Neural crest cell (in vitro differentiated cells): ENCODE results near the gene IL20RA. TPM values are rescaled to one million over a fixed set of nuclear protein-coding genes. Genes with fewer than 3 reads are reported as not detected.
"Not testable (repeated sequence)": the region's sequence is repeated elsewhere in the genome, so short reads cannot be mapped to it uniquely, and the experiment has no call there.

Source experiments
- DNase-seq: peaks from one replicate; pipeline ENCODE4 v3.0.0; 2021; ENCODE audit warnings: low read depth, mixed read lengths, low spot score
- H3K27ac Mint-ChIP-seq: one replicate; pipeline ENCODE4 v1.8.0; 2021; ENCODE audit warnings: mild to moderate bottlenecking, mixed read lengths; ENCODE audit not compliant: unreplicated experiment
- H3K27me3 Mint-ChIP-seq: 2 replicates; pipeline ENCODE4 v1.8.0; 2021; ENCODE audit warnings: low read depth, mild to moderate bottlenecking, mixed read lengths
- H3K36me3 Mint-ChIP-seq: 2 replicates; pipeline ENCODE4 v1.8.0; 2021; ENCODE audit warnings: low read depth, mild to moderate bottlenecking, mixed read lengths
- H3K4me1 Mint-ChIP-seq: 2 replicates; pipeline ENCODE4 v1.8.0; 2021; ENCODE audit warnings: mixed read lengths
- H3K4me3 Mint-ChIP-seq: one replicate; pipeline ENCODE4 v1.8.0; 2021; ENCODE audit warnings: mild to moderate bottlenecking, mixed read lengths
- H3K9me3 Mint-ChIP-seq: 2 replicates; pipeline ENCODE4 v1.8.0; 2021; ENCODE audit warnings: mixed read lengths
- total RNA-seq: library from RNA; stranded (reverse); gene quantifications from 2 replicates; pipeline ENCODE4 v1.2.1, GENCODE V29; 2021
- TF ChIP-seq, protein P1 (sequence below): fragments of 200-600 bp; sonication (generic); conservative IDR thresholded peaks from 2 replicates; pipeline ENCODE4 v1.5.0; 2021; ENCODE audit warnings: antibody characterized with exemption, mild to moderate bottlenecking

IL20RA gene
- total RNA-seq, 1 donor from 2014 or later: not detected

DNA sequence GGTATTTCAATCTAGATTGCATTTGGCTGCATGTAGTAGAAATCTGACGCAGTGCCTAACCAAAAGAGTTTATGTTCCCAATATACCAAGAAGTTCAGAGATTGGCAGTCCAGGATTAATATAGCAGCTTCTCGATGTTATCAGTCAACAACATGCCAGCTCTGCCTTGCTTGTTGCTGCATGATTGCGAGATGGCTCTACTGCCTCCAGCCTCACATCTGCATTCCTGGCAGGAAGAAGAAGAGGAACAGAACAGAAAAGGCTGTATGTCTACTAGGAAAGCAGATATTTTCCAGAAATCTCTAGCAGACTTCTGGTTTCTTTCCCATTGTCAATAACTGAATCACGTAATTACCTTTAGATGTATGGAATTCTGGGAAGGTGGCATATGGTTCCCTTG lies 61.8 kb downstream of the IL20RA start:
- Mint-ChIP-seq H3K9me3 (no peaks in the 10 kb centered on the region), H3K4me1 (peaks cover 6% of the 10 kb centered on the region), H3K27me3 (peaks cover 8% of the 10 kb centered on the region), H3K4me3 (no peak overlapping the region), H3K27ac (no peak overlapping the region), H3K36me3 (no peaks in the 10 kb centered on the region)
- no peak for DNase-seq
- TF ChIP-seq, protein P1, sequence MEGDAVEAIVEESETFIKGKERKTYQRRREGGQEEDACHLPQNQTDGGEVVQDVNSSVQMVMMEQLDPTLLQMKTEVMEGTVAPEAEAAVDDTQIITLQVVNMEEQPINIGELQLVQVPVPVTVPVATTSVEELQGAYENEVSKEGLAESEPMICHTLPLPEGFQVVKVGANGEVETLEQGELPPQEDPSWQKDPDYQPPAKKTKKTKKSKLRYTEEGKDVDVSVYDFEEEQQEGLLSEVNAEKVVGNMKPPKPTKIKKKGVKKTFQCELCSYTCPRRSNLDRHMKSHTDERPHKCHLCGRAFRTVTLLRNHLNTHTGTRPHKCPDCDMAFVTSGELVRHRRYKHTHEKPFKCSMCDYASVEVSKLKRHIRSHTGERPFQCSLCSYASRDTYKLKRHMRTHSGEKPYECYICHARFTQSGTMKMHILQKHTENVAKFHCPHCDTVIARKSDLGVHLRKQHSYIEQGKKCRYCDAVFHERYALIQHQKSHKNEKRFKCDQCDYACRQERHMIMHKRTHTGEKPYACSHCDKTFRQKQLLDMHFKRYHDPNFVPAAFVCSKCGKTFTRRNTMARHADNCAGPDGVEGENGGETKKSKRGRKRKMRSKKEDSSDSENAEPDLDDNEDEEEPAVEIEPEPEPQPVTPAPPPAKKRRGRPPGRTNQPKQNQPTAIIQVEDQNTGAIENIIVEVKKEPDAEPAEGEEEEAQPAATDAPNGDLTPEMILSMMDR: no peak

DNA sequence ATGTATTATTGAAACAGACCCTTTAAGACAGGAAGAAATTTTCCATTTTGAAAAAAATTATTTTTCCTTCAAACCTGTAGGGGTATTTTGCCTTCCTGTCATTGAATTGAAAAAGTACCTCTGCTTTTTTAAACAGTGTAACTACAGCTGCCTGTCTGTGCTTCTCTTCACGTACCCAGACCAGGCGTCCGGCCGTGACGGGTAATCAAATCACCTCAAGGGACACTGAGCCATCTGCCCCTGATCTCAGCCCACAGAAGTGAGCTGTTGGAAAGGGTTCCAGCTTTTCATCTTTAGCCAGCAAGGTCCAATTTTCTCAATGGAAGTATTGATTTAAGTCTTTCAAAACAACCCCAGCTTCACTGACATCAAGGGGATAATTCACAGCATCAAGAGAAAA lies 64.7 kb downstream of the IL20RA start:
- Mint-ChIP-seq H3K27ac (no peak overlapping the region), H3K9me3 (no peaks in the 10 kb centered on the region), H3K4me1 (peaks cover 10% of the 10 kb centered on the region), H3K36me3 (no peaks in the 10 kb centered on the region), H3K27me3 (peaks cover 2% of the 10 kb centered on the region), H3K4me3 (no peak overlapping the region)
- TF ChIP-seq, protein P1: no peak
- DNase-seq: no peak

DNA sequence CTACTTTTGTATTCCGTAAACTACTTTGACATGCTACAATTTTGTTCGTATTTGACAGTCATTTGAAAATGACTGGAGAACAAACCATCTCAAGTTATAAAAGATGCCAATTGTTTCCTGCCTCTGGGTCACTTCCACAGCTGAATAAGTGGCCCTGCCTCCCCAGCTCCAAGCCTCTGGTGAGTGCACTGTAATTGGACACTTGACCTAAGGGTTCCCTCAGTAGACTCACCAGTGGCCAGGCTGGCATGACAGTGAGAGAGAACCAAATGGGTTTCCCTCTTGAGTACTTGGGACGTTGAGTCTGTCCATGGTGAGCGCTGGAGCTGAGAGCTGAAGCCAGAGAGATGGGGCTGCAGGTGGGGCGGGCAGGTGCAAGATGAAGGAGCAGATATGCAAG lies 65.6 kb downstream of the IL20RA start:
- Mint-ChIP-seq H3K4me1 (peaks cover 10% of the 10 kb centered on the region), H3K27me3 (peaks cover 2% of the 10 kb centered on the region)

DNA sequence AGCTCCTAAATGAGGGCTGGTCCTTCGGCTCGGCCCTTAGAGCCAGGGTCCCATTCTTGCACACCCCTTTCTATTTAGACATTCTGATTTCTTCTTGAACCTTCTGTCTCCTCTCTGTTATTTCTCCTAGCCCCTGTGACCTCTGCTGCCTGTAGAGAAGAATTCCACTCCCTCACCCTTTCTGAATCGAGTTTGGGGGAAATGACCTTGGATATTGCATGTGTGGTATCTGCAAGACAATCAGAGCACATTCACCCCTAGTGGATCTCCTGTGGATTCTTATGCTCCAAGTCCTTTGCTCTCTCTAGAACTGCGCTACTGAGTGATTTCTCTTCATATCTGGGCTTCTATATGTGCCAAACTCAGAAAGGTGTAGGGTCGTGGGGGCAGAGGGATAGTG lies 67.7 kb downstream of the IL20RA start:
- no peak overlapping the region for H3K27ac Mint-ChIP-seq
- H3K4me1 Mint-ChIP-seq: peaks cover 10% of the 10 kb centered on the region
- H3K27me3 Mint-ChIP-seq: no peaks in the 10 kb centered on the region
- DNase-seq: no peak
- H3K9me3 Mint-ChIP-seq: no peaks in the 10 kb centered on the region
- H3K4me3 Mint-ChIP-seq: no peak overlapping the region
- H3K36me3 Mint-ChIP-seq: no peaks in the 10 kb centered on the region
- TF ChIP-seq, protein P1: no peak

More for the DNA sequence above, 65.6 kb downstream of the IL20RA start:
- no peaks in the 10 kb centered on the region for H3K9me3 Mint-ChIP-seq
- TF ChIP-seq, protein P1: no peak
- H3K27ac Mint-ChIP-seq: no peak overlapping the region
- H3K4me3 Mint-ChIP-seq: no peak overlapping the region
- no peak for DNase-seq
- no peaks in the 10 kb centered on the region for H3K36me3 Mint-ChIP-seq

DNA sequence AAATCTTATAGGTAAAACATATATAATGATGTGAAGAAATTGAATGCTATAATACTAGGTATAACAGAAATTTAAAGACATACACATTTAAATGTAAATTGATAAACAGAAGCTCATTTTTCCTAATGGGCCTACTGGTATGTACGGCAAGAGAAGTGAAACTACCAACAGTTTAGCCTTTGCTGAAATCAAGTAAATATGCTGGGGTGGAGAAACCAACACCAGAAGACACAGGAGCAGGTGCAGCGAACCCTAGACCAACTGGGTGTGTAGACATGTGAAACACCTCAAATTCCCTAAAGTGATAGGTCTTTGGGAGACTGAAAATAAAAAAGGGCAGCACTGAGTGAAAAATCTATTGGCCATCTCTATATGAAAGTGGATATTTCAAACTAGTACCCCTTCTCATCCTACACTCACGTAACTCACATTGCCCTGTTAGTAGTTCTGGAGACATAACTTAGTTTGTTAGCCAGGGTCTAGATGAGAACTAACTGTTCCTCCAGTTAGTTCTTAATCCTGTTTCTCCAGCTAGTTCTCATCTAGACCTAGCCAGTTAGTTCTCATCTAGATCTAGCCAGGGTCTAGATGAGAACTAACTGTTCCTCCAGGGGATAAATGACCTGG lies 69.6 kb downstream of the IL20RA start:
- Mint-ChIP-seq H3K4me3 (no peak overlapping the region), H3K9me3 (no peaks in the 10 kb centered on the region), H3K4me1 (peaks cover 9% of the 10 kb centered on the region), H3K27ac (no peak overlapping the region), H3K27me3 (no peaks in the 10 kb centered on the region), H3K36me3 (no peaks in the 10 kb centered on the region)
- TF ChIP-seq, protein P1: no peak
- DNase-seq: no peak

DNA sequence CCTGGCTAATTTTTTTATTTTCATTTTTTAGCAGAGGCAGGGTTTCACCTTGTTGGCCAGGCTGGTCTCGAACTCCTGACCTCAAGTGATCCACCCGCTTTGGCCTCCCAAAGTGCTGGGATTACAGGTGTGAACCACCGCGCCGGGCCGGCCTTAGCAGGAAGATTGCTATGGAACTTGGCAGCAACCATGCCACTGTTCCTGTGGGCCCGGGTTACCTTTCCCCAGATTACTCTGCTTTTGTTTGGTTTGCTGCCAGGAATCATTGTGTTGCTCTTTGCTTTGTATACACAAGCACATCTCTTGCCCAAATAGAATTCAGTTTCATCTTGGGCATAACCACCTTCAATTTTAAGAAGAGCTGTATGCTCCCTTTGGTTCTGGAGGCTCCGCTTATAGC lies 71.0 kb downstream of the IL20RA start:
- H3K36me3 Mint-ChIP-seq, H3K9me3 Mint-ChIP-seq, H3K4me1 Mint-ChIP-seq, H3K27me3 Mint-ChIP-seq, DNase-seq, H3K27ac Mint-ChIP-seq, H3K4me3 Mint-ChIP-seq: not testable (repeated sequence)
